ENCODE results near the gene UBE2M.

Gene UBE2M

DNA sequence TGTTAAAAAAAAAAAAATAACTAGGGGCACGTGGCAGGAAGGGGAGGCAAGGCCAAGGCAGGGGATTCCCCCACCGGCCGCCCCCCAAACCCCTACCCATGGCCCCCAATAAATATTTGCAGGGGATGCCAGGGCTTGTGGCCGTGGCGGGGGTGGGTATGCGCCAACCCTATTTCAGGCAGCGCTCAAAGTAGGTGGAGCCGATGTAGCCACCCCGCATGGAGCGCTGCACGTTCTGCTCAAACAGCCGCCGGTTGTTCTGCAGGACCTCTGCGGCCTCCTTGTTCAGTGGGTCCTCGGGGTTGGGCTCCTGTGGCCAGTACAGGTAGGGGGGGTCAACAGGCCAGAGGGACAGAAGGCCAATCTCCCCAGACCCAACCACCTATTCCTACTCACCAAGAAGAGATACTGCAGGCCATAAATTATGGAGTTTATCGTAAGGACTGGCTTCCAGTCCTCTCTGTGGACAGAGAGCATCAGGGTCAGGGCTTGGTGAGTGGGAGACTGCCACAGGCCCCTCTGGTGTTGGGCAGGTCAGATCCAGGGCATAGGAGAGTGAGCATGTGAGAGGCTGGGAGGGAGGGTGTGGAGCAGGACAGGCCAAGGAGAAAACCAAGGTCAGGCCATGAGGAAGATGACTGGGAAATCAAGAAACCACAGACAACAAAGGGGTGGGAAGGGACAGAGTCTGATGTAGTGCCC, 2.3 kb downstream of the UBE2M start:
- no peak for DNase-seq (ENCODE audit: low read depth in 2 of 2, low spot score in 1 of 2)

DNA sequence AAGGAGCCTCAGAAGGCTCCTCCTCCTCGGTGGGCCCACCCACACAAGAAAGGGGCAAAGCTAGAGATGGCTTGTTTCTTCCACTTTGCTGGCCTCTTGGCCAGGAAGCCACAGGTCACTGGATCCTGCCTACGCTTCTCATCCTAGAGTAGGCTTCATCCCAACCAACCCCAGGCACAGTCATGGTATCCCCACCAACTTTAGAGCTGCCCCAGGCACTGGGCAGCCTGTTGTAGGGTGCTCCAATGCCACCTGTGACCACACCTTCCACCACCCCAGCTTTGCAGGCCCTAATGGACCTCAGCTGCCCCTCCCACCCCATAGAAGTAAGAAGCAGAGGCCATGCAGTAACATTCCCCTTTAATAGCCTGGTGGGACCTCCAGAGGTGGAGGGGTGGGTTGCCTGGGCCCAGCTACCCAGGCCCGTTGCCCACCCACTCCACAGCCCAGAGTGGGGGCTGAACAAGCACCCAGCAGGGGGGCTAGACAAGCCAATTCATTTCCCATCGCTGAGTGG, 3.0 kb downstream of the UBE2M start:
- DNase-seq (ENCODE audit: low read depth in 2 of 2, low spot score in 1 of 2): no peak

DNA sequence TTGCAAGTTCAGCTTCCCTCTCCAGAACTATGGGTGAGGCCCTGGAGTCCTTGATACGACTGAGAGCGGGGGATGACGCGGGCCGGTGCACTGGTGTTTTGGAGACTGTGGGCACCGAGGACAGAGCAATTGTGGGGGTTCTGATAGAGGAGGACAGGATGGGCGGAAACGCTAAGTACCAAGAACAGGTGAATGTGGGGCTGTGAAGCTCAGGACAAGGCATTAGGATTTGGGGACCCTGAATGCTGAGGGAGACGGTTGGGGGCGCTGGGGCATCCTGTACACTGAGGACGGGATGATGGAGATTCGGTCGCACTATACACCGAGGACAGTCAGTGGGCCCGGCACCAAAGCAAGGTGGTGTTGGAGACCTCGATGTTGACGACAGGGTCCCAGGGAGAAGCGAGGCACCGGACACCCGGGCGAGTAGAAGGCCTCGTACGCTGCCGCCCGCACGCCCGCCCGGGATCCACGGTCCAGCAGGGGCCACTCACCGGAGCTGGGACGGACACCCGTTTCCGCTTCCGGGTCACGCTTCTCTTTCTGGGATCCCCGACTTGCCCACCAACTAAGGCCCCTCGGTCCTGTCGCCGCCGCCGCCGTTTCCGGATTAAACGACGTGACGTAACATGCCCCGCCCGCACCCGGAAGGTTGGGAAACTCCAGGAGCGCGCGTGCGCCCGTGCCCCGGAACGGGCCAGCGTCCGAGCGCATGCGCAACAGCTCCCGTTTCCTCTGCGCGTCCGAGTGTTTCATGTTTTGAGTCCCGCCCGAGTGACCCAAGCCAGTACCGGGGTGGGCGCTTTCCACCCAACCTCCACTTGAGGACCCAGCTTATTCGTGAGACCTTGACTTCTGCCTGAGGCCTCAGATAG, 3.7 kb downstream of the UBE2M start, which contains the start of gene CHMP2A:
Gene CHMP2A (minus strand): TSS at position 612 of the 875 bp plus-strand sequence. CDS start 893 bp downstream, outside the sequence.
- DNase-seq (ENCODE audit: low read depth in 2 of 2, low spot score in 1 of 2): peak; percentile 97 to 98

DNA sequence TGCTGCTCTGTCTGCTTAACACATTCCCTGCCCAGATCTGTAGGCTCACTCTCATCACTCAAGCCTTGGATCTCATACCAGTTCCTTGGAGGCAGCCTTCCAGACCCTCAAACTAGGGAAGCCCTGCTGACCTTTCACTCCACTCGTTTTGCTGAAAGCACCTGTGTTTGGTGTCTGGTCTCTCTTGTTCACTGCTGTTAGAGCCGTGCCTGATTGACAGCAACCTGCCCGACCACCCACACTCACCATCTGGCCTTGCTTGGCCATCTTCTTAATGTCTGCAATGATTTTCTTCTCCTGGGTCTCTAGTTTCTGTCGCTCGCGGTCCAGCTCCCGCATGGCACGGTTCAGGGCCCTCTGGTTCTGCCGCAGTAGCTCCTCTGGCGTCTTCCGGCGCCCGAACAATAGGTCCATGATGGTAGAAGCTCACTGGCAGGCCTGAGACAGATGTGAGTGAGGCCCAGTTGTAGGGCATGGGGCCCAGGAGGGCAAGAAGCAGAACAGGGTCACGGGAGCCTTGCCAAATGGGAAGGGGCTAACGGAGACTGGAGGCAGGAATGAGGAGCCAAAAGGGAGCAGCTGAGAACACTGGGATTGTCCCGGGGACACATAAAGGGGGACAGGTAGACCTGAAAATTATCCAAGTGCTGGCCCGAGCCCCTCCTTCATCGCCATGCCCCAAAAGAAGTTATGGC, 4.5 kb downstream of the UBE2M start:
- no peak for DNase-seq (ENCODE audit: low read depth in 2 of 2, low spot score in 1 of 2)

DNA sequence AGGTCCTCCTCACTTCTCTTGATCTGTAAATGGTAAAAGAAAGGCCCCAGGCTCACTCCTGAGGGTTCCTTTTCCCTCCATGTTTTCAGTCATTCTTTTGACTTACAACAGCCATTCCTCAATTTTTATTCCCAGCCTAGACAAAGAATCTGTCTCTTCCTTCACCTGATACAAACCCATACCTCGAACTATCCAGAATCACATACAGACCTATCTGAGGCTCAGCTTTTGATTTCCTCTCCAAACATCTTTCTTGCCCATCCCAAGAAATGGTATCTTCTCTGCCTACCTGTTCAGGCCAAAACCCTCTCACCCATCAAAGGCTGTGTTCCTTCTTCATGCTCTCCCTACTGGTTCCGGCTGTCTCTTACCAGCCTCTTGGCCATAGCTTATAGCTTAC, 5.8 kb downstream of the UBE2M start:
- DNase-seq (ENCODE audit: low read depth in 2 of 2, low spot score in 1 of 2): no peak

DNA sequence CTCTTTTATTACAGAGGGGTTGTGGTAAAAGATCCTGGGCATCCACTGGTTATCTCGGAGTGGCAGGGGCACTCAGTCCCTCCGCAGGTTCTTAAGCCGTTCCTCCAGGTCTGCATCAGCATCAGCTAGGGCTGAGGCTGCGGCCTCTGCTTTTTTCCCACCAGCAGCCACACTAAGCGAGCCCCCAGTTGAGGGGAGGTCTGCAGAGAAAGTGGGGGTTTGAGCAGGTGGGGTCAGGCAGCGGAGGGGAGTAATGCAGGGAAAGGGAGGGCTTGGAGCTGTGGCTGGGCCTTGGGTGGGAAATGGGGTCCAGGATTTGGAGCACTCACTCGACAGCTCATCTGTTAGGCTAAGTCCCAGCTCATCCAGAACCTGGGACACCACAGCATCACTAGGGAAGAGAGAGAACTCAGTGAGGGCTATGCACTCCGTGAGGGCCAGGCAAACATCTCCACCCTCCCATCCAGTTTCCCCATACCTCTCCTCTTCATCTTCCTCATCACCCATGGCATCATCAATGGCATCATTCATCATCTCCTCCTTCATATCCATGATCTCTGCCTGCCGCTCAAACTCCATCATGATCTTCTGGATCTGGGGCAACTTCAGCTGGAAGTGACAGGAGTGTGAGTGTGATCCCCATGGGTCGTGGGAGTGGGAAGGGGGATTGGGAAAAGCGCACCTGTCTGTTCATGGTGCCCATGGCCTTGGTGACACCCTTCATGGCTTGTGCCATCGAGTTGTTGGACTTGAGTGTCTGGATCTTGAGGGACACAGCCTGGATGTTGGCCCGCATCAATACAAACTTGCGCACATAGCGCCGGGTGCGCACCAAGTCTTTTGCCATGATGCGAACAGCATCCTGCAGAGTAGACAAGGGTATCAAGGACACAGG, 6.6 kb downstream of the UBE2M start:
- no peak for DNase-seq (ENCODE audit: low read depth in 2 of 2, low spot score in 1 of 2)

DNA sequence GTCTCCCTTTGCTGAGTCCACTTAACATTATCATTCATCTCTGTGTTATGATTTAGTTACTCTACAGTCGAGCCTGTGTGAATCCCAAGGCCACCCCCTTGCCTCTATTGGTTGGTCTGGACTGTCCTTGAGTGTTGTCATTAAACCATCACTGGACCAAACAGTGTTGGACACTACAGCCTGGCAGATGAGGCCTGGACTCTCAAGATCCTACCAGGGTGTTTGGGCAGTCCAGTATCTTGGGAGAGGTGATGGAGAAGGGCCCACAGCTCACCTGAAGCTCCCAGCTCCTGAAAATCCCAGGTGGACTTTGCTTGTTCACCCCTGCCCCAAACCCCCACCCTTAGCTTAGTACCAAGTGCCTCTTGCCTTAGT, 7.3 kb downstream of the UBE2M start:
- DNase-seq (ENCODE audit: low read depth in 2 of 2, low spot score in 1 of 2): no peak

DNA sequence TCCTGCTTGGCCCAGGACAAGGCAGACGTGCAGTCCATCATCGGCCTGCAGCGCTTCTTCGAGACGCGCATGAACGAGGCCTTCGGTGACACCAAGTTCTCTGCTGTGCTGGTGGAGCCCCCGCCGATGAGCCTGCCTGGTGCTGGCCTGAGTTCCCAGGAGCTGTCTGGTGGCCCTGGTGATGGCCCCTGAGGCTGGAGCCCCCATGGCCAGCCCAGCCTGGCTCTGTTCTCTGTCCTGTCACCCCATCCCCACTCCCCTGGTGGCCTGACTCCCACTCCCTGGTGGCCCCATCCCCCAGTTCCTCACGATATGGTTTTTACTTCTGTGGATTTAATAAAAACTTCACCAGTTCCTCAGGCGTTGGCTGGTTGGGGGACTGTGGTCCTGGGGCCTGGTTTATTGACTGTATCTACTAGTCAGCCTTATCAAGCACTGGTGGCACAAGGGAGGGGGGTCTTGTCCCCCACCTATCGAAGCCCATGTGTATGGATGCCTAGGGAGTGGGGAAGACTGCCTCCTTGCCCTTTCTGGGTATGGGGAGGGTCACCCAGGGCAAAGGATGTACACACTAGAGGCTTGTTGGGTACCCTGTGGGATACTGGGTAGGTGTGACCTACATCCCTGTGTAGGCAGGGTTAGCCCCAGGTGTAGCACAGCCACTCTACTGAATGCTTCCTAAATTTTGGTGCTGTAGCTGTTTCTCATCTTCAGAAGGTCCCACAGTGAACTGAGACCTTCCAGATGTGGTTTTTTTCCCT, 7.9 kb downstream of the UBE2M start:
- no peak for DNase-seq (ENCODE audit: low read depth in 2 of 2, low spot score in 1 of 2)

DNA sequence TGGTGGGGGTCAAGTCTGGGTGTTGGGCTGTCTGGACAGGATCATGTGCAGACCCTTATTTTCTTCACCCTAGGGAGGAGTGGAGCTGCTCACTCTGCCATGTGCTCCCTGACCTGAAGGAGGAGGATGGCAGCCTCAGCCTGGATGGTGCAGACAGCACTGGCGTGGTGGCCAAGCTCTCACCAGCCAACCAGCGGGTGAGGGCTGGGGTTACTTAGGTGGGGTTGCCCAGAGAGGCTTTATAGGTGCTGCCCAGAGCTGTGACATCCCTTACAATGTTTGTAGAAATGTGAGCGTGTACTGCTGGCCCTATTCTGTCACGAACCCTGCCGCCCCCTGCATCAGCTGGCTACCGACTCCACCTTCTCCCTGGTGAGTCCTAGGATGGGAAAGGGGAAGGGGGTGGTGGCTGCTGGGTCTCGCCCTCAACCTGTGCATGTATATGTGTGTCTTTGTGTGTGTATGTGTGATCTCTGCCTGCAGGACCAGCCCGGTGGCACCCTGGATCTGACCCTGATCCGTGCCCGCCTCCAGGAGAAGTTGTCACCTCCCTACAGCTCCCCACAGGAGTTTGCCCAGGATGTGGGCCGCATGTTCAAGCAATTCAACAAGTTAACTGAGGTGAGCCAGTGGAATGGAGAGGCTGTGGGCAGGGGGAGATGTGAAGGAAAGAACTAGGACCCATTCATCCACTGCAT, 8.6 kb downstream of the UBE2M start:
- no peak for DNase-seq (ENCODE audit: low read depth in 2 of 2, low spot score in 1 of 2)

DNA sequence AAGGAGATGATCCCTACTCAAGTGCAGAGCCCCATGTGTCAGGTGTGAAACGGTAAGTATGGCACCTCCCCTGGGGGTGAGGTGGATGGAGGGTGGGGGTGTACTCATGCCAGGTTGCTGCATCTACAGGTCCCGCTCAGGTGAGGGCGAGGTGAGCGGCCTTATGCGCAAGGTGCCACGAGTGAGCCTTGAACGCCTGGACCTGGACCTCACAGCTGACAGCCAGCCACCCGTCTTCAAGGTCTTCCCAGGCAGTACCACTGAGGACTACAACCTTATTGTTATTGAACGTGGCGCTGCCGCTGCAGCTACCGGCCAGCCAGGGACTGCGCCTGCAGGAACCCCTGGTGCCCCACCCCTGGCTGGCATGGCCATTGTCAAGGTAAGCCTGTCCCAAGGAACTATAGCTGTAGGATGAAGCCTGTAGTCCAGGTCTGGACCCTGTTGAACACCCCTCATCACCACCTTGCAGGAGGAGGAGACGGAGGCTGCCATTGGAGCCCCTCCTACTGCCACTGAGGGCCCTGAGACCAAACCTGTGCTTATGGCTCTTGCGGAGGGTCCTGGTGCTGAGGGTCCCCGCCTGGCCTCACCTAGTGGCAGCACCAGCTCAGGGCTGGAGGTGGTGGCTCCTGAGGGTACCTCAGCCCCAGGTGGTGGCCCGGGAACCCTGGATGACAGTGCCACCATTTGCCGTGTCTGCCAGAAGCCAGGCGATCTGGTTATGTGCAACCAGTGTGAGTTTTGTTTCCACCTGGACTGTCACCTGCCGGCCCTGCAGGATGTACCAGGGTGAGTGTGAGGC, 9.3 kb downstream of the UBE2M start:
- no peak for DNase-seq (ENCODE audit: low read depth in 2 of 2, low spot score in 1 of 2)

DNA sequence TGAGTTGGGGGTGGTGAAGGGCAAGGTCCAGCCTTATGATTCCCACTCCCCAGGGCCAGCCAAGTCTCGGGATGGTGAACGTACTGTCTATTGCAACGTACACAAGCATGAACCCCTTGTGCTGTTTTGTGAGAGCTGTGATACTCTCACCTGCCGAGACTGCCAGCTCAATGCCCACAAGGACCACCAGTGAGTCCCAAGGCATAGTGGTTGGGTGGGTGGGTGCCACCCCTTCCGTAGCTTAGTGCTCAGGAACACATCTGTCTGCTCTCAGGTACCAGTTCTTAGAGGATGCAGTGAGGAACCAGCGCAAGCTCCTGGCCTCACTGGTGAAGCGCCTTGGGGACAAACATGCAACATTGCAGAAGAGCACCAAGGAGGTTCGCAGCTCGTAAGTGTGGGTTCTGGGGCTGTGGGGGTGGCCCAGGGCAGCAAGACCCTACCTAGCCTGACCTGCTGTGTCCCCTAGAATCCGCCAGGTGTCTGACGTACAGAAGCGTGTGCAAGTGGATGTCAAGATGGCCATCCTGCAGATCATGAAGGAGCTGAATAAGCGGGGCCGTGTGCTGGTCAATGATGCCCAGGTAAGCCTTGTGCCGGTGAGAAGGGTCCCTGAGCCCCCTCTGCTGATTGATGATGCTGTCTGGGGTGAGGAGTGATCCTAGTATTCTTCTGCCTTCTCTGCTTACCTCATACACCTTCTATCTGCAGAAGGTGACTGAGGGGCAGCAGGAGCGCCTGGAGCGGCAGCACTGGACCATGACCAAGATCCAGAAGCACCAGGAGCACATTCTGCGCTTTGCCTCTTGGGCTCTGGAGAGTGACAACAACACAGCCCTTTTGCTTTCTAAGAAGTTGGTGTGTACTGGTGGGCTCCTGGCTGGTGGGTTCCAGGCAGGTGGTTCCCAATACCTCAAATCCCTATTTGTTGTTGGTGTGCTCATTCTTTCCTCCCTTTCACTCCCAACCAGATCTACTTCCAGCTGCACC, 10.8 kb downstream of the UBE2M start:
- DNase-seq (ENCODE audit: low read depth in 2 of 2, low spot score in 1 of 2): no peak

DNA sequence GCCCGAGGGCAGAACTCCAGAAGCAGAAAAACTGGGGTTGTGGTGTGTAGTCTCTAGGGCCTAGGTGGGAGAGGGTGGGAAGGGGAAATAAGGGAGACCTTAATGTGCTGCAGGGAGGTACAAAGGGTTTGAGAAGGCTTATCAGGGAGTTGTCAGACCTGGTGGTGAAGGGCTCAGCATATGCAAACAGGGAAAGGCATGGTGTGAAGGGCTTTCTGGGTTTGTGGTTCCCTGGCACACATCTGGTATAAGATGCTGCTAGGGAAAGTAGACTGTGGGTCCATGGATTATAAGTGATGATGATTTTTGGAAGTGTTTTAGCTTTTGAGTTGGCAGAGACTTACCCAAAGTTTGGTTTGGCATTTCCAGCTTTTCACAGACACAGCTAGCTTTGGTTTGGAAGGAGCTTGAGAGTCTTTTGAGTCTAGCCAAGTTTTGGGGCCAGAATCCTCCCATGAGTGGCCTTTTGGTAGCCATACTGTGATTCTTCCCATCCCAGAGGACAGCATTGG, 12.3 kb downstream of the UBE2M start:
- DNase-seq (ENCODE audit: low read depth in 2 of 2, low spot score in 1 of 2): no peak

DNA sequence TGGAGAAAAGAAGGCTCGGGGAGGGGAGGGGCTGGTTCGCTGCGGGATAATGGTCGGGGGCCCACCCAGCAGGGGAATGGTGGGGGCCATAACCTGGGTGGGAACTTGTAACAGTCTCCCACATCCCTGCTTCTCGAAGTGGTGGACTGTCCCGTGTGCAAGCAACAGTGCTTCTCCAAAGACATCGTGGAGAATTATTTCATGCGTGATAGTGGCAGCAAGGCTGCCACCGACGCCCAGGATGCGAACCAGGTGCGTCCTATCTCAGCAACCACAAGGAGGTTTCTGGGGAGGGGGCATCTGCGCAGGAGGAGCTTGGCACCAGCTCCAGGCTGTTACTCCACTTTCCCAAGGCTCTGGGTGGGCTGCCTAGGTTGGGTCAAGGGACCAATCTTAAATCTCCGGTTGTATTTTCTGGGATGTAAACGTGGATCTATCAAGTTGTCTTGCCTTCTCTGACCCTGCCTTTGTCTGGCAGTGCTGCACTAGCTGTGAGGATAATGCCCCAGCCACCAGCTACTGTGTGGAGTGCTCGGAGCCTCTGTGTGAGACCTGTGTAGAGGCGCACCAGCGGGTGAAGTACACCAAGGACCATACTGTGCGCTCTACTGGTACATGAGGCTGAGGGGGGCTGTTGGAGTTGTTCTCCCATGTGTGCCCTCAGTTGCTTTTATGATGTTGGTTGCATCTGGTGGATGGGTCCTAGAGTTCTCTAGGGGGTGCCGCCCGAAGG, 13.0 kb downstream of the UBE2M start:
- no peak for DNase-seq (ENCODE audit: low read depth in 2 of 2, low spot score in 1 of 2)

DNA sequence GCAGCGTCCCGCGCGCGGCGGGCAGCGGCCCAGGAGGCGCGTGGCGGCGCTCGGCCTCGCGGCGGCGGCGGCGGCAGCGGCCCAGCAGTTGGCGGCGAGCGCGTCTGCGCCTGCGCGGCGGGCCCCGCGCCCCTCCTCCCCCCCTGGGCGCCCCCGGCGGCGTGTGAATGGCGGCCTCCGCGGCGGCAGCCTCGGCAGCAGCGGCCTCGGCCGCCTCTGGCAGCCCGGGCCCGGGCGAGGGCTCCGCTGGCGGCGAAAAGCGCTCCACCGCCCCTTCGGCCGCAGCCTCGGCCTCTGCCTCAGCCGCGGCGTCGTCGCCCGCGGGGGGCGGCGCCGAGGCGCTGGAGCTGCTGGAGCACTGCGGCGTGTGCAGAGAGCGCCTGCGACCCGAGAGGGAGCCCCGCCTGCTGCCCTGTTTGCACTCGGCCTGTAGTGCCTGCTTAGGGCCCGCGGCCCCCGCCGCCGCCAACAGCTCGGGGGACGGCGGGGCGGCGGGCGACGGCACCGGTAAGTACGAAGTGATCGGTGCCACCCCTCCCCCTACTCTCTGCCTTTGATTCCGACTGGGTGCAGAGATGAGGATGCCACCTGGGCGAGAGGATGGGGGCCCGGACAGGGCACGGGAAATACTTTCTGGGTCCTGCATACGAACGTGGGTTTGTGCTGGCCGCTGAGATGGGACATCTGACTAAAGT, 13.7 kb downstream of the UBE2M start:
- DNase-seq (ENCODE audit: low read depth in 2 of 2, low spot score in 1 of 2): peak in 1 of 2 donors; percentile 60

DNA sequence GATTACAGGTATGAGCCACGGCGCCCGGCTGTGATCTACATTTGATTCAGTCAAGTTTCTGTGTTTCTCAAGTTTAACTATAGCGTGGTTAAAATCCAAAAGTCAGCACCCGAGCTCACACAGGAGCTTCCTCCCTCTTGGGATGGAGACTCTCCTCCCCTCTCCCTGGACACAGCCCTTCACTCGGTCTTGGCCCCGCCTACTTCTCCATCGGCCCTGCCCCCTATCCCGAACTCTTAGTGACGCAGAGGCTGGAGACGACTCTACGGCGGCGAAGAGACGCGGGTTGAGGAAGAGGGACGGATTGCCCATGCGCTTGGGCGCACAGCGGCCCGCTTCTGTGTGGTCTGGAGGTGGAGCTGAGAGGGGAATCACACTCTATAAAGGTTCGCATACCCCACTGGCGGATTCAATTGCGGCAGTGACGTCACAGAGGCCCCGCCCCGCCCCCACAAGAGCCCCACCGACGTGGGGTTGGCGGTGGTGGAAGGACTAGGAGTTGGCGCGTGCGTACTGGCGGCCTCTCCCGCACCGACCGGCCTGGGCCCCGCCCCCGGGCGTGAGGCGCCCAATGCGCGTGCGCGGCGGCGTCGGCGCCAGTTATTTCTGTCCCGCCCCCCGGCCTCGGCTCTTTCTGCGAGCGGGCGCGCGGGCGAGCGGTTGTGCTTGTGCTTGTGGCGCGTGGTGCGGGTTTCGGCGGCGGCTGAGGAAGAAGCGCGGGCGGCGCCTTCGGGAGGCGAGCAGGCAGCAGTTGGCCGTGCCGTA, 14.4 kb downstream of the UBE2M start, which contains the start of gene TRIM28:
Gene TRIM28 (plus strand): TSS at position 239 of the 765 bp plus-strand sequence. CDS start 694 bp downstream, outside the sequence.
- peak; percentile 100 for DNase-seq (ENCODE audit: low read depth in 2 of 2, low spot score in 1 of 2)

Data from stimulated activated CD8-positive, alpha-beta memory T cell treated with anti-CD3 and anti-CD28 coated beads, Interleukin-4, amount 100 ng/mL, for 1 hour (primary cell).